BLaER1 treated with 17β-estradiol and CSF1 and Interleukin-3, amounts not matched to agents 10 nM and 100 nM (cell line): ENCODE data around the gene ANXA1.
A peak's percentile ranks its signal among the peaks of the same experiment; 100 is the strongest.
"Not testable (repeated sequence)": the region's sequence is repeated elsewhere in the genome, so short reads cannot be mapped to it uniquely, and the experiment has no call there.

Experiments used
- H3K27ac ChIP-seq, 11 experiments: shearing (Covaris generic); formaldehyde crosslinking; 2 replicates each; pipeline ENCODE4 v1.8.1; 2022
- H3K27me3 ChIP-seq, 11 experiments: shearing (Covaris generic); formaldehyde crosslinking; 2 replicates each; pipeline ENCODE4 v1.8.1; 2022
- H3K36me3 ChIP-seq, 11 experiments: shearing (Covaris generic); formaldehyde crosslinking; 2 replicates each; pipeline ENCODE4 v1.8.1; 2022
- H3K4me1 ChIP-seq, 10 experiments: shearing (Covaris generic); formaldehyde crosslinking; 2 replicates each; pipeline ENCODE4 v1.8.1; 2022
- H3K4me2 ChIP-seq, 11 experiments: shearing (Covaris generic); formaldehyde crosslinking; 2 replicates each; pipeline ENCODE4 v1.8.1; 2022
- H3K4me3 ChIP-seq, 10 experiments: shearing (Covaris generic); formaldehyde crosslinking; 2 replicates each; pipeline ENCODE4 v1.8.1; 2022
- H3K9ac ChIP-seq, 11 experiments: shearing (Covaris generic); formaldehyde crosslinking; 2 replicates each; pipeline ENCODE4 v1.8.1; 2022
- H3K9me3 ChIP-seq, 11 experiments: shearing (Covaris generic); formaldehyde crosslinking; replicated peaks in 1 of 11; 2 replicates each; pipeline ENCODE4 v1.8.1; 2022
- H4K20me1 ChIP-seq, 11 experiments: shearing (Covaris generic); formaldehyde crosslinking; 2 replicates each; pipeline ENCODE4 v1.8.1; 2022
- Cebpa-rat ChIP-seq, 11 experiments: shearing (Covaris generic); IDR thresholded peaks; 2 replicates each; pipeline ENCODE4 v1.8.1; 2022

Gene ANXA1

DNA sequence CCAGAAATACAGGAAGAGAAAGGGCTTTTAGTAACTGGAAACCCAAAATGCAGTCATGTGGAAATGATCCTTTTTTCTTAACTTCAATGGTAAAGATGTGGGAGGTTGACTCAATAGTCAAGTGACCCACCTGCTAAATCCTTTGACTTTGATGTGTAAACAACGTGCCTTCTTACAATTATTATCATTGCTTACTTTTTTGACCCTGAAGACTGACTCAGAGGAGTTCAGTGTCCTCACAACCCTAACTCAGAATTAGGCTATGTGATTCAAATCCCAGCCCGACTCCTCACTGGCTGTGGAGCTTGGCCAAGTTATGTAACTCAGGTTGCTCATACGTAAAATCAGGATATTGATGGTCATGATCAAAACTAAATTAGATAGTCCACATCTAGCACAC, 27.9 kb downstream of the ANXA1 start:
- no peak overlapping the region for H3K27ac ChIP-seq
- no peaks in the 10 kb centered on the region for H3K36me3 ChIP-seq
- H3K4me3 ChIP-seq: no peak overlapping the region
- no peaks in the 10 kb centered on the region for H4K20me1 ChIP-seq
- H3K4me1 ChIP-seq: peaks cover 9 to 21% (median 18%) of the 10 kb centered on the region in 10 experiments
- H3K4me2 ChIP-seq: peak overlapping the region; percentile 13 to 63 (median 37); a peak in 18 of 22 replicates
- no peak for TF ChIP-seq Cebpa-rat (IDR thresholded peaks at IDR 0.05)
- H3K9me3 ChIP-seq: no peaks in the 10 kb centered on the region
- no peaks in the 10 kb centered on the region for H3K27me3 ChIP-seq
- H3K9ac ChIP-seq: no peak overlapping the region

DNA sequence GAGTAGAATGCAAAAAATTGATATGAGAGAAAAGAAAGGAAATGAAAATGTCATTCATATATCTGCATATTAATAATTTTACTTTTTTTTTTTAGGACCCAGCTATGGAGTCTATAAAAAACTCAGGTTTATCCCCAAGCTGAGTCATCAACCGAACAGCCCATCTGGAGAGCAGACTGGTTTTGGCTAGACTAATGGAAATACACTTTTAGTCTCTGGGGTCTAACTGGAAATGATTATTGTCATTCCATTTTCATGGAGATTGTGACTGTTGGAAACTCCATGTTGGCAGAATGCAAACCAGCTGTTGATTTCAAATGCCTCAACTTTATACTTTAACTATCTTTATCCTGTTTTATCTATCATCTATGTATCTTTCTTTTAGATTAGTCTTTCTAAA, 28.7 kb downstream of the ANXA1 start:
- Histone ChIP-seq H4K20me1 (no peaks in the 10 kb centered on the region), H3K9me3 (no peaks in the 10 kb centered on the region), H3K9ac (no peak overlapping the region), H3K36me3 (no peaks in the 10 kb centered on the region), H3K27me3 (no peaks in the 10 kb centered on the region), H3K27ac (no peak overlapping the region), H3K4me2 (peak overlapping the region in 10 of 11 experiments; percentile 19 to 63 (median 40); a peak in 13 of 22 replicates), H3K4me3 (no peak overlapping the region), H3K4me1 (peaks cover 9 to 21% (median 18%) of the 10 kb centered on the region in 10 experiments)
- TF ChIP-seq Cebpa-rat (IDR thresholded peaks at IDR 0.05): no peak

GRCh38 chr9:73182928-73183327, 31.3 kb downstream of the ANXA1 start:
- Histone ChIP-seq H3K9ac (no peak overlapping the region), H4K20me1 (no peaks in the 10 kb centered on the region), H3K27ac (no peak overlapping the region), H3K27me3 (no peaks in the 10 kb centered on the region), H3K4me1 (peaks cover 9 to 21% (median 18%) of the 10 kb centered on the region in 10 experiments), H3K4me3 (no peak overlapping the region), H3K36me3 (no peaks in the 10 kb centered on the region), H3K9me3 (peaks cover 0 to 10% (median 0%) of the 10 kb centered on the region in 11 experiments; a peak in 1 of 22 replicates), H3K4me2 (no peak overlapping the region)
- no peak for TF ChIP-seq Cebpa-rat (IDR thresholded peaks at IDR 0.05)

- Histone ChIP-seq H4K20me1 (no peaks in the 10 kb centered on the region), H3K4me3 (no peak overlapping the region), H3K27me3 (no peaks in the 10 kb centered on the region), H3K9me3 (peaks cover 0 to 10% (median 0%) of the 10 kb centered on the region in 11 experiments; a peak in 1 of 22 replicates), H3K9ac (no peak overlapping the region), H3K27ac (no peak overlapping the region), H3K36me3 (no peaks in the 10 kb centered on the region), H3K4me1 (peaks cover 9 to 21% (median 18%) of the 10 kb centered on the region in 10 experiments), H3K4me2 (no peak overlapping the region)
- no peak for TF ChIP-seq Cebpa-rat (IDR thresholded peaks at IDR 0.05)
These were observed 31.8 kb downstream of the ANXA1 start for GRCh38 chr9:73183428-73183827.

- no peaks in the 10 kb centered on the region for H4K20me1 ChIP-seq
- peaks cover 8 to 19% (median 16%) of the 10 kb centered on the region in 10 experiments for H3K4me1 ChIP-seq
- H3K36me3 ChIP-seq: no peaks in the 10 kb centered on the region
- no peak overlapping the region for H3K9ac ChIP-seq
- H3K27me3 ChIP-seq: no peaks in the 10 kb centered on the region
- peak overlapping the region in 2 of 11 experiments; percentile 38 to 56; a peak in 3 of 22 replicates for H3K27ac ChIP-seq
- peaks cover 0 to 14% (median 0%) of the 10 kb centered on the region in 11 experiments; a peak in 3 of 22 replicates for H3K9me3 ChIP-seq
- H3K4me3 ChIP-seq: no peak overlapping the region
- no peak for TF ChIP-seq Cebpa-rat (IDR thresholded peaks at IDR 0.05)
- no peak overlapping the region for H3K4me2 ChIP-seq
These were observed 32.5 kb downstream of the ANXA1 start for GRCh38 chr9:73183917-73184861.

DNA sequence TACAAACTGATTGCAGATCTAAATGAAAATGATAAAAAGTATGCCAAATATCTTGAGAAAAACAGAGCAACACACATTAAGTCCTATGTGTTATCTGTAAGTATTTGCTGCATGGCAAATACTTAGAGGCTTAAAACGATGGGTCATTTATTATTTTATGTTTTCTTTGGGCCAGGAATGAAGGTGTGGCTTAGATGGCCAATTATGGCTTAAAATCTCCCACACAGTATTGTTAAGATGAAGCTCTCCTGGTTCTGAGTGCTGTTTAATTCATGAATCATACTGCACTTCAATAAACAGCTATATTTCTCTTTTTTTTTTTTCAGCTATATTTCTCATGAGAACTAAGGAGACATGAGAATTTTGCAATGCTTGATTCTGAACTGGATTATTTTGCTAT, 39.4 kb downstream of the ANXA1 start:
- not testable (repeated sequence) for H3K4me1 ChIP-seq, H4K20me1 ChIP-seq, H3K36me3 ChIP-seq, H3K9ac ChIP-seq, H3K4me2 ChIP-seq, H3K27ac ChIP-seq, H3K27me3 ChIP-seq, H3K4me3 ChIP-seq
- H3K9me3 ChIP-seq: peaks cover 0 to 19% (median 4%) of the 10 kb centered on the region in 11 experiments; a peak in 7 of 22 replicates

DNA sequence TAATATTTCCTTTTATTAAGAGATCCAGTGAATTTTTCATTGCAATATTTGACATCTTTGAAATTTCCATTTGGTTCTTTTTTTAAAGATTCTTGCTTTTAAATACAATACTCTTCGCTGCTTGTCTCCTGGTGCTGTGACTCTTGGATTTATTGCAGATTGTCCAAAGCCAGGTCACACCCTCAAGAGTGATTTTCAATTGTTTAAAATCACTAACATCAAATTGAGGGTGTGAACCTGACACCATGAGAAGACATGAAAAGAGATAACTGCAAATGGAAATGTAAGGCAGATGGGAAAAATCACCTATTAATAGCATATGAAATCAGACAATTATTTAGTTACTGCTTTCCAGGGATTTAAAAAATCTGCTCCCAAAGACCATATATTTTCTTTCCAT, 42.6 kb downstream of the ANXA1 start:
- Histone ChIP-seq H3K4me1 (no peaks in the 10 kb centered on the region), H3K36me3 (no peaks in the 10 kb centered on the region), H3K27ac (no peak overlapping the region), H3K9ac (no peak overlapping the region), H3K27me3 (no peaks in the 10 kb centered on the region), H3K9me3 (peaks cover 0 to 6% (median 4%) of the 10 kb centered on the region in 11 experiments; a peak in 4 of 22 replicates), H3K4me3 (no peak overlapping the region), H4K20me1 (no peaks in the 10 kb centered on the region), H3K4me2 (no peak overlapping the region)
- no peak for TF ChIP-seq Cebpa-rat (IDR thresholded peaks at IDR 0.05)

DNA sequence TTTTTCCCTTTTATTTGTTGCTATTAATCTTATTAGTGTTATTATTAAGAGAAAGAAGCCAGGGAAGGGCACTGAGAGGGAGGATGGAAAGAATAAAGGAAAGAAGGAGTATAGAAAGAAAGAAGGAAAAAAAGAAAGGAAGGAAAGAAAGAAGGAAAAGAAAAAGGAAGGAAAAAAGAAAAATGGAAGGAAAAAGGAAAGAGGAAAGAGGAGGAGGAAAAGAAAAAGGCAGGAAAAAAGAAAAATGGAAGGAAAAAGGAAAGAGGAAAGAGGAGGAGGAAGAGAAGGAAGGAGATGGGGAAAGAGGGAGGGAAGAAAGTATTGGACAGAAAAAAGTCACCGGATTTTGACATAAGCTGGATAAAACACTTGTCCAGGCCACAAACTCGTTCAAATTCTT, 47.8 kb downstream of the ANXA1 start:
- Histone ChIP-seq H3K27me3 (no peaks in the 10 kb centered on the region), H3K9me3 (no peaks in the 10 kb centered on the region), H3K9ac (no peak overlapping the region), H3K36me3 (no peaks in the 10 kb centered on the region), H3K27ac (no peak overlapping the region), H3K4me2 (no peak overlapping the region), H4K20me1 (no peaks in the 10 kb centered on the region), H3K4me3 (no peak overlapping the region), H3K4me1 (peaks cover 0 to 25% (median 7%) of the 10 kb centered on the region in 10 experiments; a peak in 11 of 20 replicates)
- TF ChIP-seq Cebpa-rat (IDR thresholded peaks at IDR 0.05): no peak

GRCh38 chr9:73199886-73200285, 48.2 kb downstream of the ANXA1 start:
- Histone ChIP-seq H3K9me3 (no peaks in the 10 kb centered on the region), H3K36me3 (no peaks in the 10 kb centered on the region), H3K4me1 (peaks cover 0 to 25% (median 7%) of the 10 kb centered on the region in 10 experiments; a peak in 11 of 20 replicates), H3K27ac (no peak overlapping the region), H3K4me3 (no peak overlapping the region), H3K9ac (no peak overlapping the region), H3K4me2 (no peak overlapping the region), H4K20me1 (no peaks in the 10 kb centered on the region), H3K27me3 (no peaks in the 10 kb centered on the region)
- no peak for TF ChIP-seq Cebpa-rat (IDR thresholded peaks at IDR 0.05)
